IPS DF 19.7 (cell line): ENCODE results near the gene SRGAP3.

Source experiments
- DNase-seq: peaks from one replicate; pipeline ENCODE4 v3.0.0-alpha.2; 2013; ENCODE audit warnings: low read depth, low spot score

SRGAP3 gene

DNA sequence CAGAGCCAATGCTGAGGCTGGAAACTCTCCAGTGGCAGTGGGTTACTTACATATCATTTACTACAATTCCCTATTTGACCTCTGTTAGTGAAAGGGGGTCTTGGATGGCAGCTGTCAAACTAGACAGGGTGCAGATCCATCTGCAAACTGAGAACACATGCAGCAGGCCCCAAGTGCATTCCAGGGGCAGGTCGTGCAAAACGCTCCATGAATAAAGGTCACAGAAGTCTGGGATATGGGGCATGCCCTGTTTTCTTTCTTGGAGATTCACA is 261.1 kb downstream of the SRGAP3 start:
- DNase-seq = no peak

DNA sequence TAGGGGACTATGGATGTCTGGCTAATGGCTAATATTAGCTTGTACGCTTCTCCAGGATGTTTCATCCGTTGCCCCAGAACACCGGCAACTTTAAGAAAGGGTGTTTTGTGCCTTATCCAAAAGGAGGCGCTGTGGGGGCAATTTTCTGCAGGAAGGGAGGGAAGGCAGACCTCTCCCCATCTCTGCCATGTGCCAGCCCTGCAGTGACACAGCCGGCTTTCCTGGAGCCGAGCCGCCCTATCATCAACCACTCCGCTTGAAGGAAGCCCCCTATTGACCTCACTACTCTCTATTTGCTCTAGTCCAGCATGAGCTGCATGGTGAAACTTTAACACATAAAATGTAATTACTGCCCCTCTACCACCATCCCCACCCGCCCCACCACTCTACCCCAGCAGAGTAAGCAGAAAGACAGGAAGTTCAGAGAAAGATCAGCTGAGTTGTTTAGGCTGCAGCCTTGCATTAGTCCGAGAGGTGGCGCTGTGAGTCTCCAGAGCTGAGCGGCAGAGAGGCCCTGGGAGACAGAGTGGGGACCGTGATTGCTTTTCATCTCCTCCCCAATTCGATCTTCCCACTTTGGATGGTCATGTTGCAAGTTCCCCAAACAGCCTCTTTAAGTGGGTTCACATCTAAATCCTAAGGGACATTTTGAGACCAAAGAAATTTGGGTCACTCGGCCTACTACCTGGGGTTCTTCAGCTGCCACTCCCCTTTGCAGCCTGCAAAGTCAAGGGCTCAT is 261.6 kb downstream of the SRGAP3 start:
- no peak for DNase-seq

- DNase-seq = no peak
Measured at GRCh38 chr3:8987226-8987625, 262.2 kb downstream of the SRGAP3 start.

DNA sequence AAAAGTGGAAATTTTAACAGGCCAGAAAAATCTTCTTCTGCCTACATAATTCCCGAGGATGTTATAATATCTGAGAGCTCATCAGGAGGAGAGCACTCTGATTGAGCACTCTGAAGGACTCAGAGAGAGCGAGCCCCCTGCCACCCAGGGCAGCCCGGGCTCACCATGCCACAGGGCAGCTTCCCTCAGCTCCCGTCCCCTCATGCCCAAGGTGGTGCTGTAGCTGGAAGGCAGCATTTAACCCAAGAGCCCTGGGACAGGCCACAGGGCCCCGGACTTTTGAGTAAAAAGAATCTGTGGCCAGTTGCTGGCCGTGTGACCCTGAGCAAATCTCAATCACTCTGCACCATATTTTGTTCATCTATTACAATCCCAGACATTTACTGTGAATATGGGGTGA is 262.7 kb downstream of the SRGAP3 start:
- DNase-seq = no peak

DNA sequence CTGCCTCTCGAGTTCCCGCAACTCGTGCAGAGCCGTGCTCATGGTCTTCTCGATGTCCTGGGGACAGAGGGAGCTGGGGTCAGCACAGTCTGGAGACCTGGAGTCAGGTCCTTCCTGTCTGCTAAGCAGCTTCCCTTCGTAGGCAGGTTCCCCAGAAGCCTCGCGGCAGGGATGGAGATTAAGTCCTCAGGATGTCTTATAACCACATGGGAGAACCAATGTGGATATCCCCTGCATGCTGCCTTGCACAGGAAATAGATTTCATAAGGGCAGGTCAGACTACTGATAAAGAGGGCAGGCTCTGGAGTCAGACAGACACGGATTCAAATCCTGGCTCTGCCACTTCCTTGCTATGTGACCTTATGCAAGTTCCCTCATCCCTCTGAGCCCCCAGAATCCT is 263.6 kb downstream of the SRGAP3 start:
- no peak for DNase-seq

DNA sequence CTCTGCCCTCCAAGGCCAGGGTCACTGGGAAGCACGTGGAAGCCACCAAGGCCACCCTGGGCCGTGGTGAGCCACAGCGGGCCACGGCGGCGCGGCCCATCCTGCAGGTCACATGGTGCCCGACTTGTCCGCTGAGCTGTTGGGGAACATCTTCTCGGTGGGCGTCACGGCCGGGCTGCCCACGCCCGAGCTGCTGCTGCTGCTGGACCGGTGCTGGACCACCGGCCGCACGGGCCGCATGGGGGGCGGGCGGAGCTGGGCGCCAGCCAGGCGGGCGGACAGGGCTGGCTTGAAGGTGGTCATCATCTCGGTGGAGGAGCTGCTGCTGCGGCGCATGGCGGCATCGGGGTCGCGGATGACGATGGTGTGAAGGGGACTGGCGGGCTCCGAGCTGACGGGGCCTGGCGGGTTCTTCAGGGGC is 264.0 kb downstream of the SRGAP3 start:
- DNase-seq = no peak

- DNase-seq = no peak
Measured at GRCh38 chr3:8984526-8984925, 264.9 kb downstream of the SRGAP3 start.

DNA sequence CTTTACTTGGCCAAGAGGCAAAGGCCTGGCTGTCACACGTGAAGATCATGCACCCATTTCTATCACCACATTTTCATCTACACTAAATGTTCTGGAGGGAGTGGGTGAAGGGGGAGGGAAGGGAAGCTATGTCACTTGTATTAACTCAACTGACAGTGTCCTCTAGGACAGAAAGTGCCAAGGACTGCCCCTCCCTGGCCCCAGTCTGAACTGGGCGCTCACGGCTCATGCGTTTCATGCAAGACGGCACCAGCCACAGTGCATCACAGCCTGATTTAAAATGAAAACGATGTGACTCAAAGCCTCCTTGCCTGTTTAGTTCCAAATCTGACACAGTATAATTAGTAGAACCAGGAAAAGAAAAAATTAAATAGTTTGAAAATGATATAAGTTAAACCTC is 265.4 kb downstream of the SRGAP3 start:
- DNase-seq = no peak

DNA sequence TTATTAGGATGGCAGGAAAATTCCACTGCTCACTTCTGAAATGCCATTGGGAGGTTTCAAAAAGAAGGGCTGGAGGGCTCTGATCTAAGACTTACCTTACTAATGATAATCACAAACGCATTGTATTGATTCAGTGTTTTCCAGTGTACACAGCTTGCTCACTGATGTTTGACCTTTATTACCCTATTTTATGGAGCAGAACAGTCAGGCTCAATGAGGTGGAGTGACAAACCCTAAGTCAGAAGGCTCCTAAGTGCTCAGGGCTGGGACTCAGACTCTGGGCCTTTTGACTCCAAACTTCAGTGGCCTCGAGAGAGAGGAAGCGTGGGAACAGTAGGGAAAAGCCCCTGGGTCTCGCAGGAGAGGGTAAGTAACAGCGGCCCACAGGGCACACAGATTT is 265.9 kb downstream of the SRGAP3 start:
- DNase-seq = no peak

DNA sequence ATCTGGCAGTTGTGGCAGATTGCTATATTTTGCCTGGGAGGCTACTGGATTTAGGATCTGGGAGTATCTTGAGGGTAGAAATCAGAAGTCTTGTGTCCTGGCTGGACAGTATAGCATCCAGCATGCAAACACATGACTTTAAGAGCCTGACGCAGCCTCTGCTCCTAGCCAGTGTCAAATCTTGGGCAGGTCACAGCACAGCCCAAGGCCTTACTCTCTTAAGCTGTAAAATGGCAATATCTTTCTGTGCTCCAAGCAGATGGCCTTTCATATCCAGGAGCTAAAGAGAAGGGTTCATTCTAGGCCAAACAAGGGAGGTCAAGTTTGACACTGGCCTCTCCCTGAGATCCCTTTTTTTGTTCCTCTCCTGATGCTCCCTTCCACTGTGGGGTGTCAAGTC is 266.4 kb downstream of the SRGAP3 start:
- DNase-seq = no peak

GRCh38 chr3:8982509-8982908 is 266.9 kb downstream of the SRGAP3 start:
- no peak for DNase-seq

DNA sequence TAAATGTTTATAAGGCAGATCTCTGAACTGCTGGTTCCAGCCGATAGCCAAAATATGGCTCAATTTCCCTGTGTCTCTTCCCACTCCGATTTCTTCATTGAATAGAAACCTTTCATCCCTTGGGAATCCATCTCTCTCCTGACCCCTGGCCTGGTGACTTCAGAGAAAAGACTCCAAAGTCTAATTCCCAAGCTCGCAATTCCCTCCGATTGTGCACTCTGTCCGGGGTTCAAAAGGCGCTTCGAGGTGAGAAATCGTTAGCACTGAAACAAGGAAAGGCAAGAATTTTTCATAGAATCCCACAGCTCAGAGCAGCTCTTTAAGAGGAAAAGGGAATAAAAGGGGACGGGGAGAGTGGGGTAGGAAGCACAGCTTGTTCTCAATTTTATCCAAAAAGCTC is 267.7 kb downstream of the SRGAP3 start:
- no peak for DNase-seq

DNA sequence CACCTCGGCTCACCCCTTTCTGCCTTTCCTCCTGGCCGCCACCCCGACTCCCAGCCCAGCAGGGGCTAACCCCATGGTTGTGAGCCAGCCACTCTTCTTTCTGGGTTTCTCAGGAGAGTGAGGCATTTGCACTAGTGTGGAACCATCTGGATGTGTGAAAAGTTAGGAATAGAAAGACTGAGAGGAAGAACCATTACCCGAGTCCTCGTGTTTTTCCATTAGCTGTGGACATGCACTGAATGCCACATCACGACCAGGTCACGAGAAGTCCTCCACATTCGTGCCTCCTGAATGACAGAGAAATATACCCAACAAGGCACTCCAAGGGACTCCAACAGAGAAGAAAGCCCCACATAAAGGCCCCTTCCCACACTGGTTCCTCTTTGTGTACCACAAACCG is 268.1 kb downstream of the SRGAP3 start:
- DNase-seq = no peak

DNA sequence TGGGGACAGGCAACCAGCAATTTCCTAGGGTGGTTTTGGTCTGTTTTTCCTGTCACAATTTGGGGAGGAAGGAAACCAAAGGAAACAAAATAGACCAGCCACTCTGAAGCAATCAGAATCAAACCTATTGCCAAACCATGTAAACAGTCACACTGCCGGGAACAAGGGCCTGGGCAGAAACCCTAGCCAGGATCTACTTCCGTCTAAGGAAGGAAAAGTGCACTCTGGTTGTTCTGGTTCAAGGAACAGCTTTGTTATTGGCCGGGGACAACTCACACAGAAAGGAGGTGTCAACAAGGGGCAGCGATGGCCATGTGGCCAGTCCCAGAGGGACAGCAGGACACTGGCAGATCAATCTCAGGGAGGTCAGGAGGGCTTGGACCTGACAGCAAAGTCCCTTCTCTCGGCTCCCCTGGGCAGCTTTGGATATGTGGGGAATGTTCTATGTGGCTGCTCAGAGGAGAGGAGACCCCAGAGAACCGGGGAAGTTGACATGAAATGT is 268.6 kb downstream of the SRGAP3 start:
- DNase-seq = no peak

DNA sequence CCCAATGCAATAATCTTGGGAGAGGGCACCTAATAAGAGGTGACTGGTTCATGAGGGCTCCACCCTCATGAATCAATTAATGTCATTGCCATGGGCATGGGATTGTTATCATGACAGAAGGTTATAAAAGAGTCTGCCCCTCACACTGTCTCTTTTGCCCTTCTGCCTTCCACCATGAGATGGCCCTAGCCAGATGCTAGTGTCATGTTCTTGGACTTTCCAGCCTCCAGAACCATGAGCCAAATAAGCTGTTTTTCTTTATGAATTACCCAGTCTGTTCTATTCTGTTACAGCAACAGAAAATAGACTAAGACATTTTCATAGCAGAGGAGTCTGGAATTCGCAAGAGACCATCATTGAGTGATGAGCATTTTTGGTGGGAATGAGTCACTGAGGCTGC is 270.2 kb downstream of the SRGAP3 start:
- DNase-seq = no peak

GRCh38 chr3:8978551-8978950 is 270.9 kb downstream of the SRGAP3 start:
- no peak for DNase-seq

- no peak for DNase-seq
Measured at GRCh38 chr3:8976540-8977182, 272.8 kb downstream of the SRGAP3 start.

DNA sequence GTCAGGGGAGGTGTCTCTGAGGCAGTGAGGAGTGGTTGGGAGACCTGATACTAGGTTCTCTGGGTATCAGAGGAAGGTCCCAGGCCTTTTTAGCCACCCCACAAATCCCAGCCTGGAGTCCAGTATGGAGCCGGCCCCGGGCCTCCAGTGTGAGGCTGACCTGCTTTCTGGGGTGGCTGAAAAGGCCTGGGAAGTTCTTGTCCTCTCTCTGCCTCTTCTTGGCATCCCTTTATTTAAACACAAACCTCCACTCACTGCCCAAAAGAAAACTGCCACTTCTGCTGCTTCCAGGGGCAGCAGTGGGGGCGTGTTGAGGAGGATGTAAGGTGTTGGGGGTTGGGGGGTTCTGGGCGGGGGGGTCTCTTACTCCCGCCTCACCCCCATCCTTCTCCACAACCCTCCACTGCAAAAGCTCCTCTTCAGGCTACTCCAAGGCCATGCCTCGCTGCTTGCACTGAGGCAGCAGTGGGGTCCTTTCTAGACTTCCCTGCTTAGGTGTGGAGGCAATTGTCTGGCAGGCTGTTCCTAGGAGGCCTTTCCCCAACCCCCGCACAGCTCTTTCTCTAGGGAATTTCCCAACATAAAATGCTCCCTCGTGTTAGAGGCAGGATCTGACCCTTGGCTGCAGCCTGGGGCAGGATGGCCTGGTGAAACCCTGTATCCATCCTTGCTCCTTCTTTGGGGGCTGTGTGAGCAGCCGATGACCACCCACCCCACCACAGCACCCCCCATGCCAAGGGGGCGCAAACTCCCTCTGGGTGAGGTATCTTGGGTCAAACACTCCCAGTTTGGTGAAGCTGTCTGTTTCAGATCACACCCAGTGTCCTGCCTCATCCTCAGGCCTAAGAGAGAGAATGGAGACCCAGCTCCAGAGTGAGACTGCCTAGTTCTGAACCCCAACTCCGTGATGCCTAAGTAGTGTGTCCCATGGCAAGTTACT is 274.1 kb downstream of the SRGAP3 start:
- DNase-seq = no peak

GRCh38 chr3:8974458-8974857 is 275.0 kb downstream of the SRGAP3 start:
- no peak for DNase-seq

GRCh38 chr3:8972639-8973038 is 276.8 kb downstream of the SRGAP3 start:
- no peak for DNase-seq

GRCh38 chr3:8970971-8971589 is 278.4 kb downstream of the SRGAP3 start:
- DNase-seq = no peak

GRCh38 chr3:8969241-8969640 is 280.2 kb downstream of the SRGAP3 start:
- no peak for DNase-seq
